ENCODE results near the gene SECTM1.
A peak's percentile ranks its signal among the peaks of the same experiment; 100 is the strongest.

Gene SECTM1

GRCh38 chr17:82346342-82347300 is 13.1 kb upstream of the SECTM1 start:
- no peak for DNase-seq

GRCh38 chr17:82345151-82345976 is 11.8 kb upstream of the SECTM1 start:
- no peak for DNase-seq

- no peak for DNase-seq
These were observed 10.8 kb upstream of the SECTM1 start for GRCh38 chr17:82344175-82344907.

- no peak for DNase-seq
These were observed 10.0 kb upstream of the SECTM1 start for GRCh38 chr17:82343560-82343959.

- DNase-seq = no peak
These were observed 9.0 kb upstream of the SECTM1 start for GRCh38 chr17:82342361-82343079.

- no peak for DNase-seq
These were observed 6.3 kb upstream of the SECTM1 start for GRCh38 chr17:82339634-82340580.

GRCh38 chr17:82338858-82339633 is 5.5 kb upstream of the SECTM1 start:
- no peak for DNase-seq

- no peak for DNase-seq
These were observed 1.2 kb upstream of the SECTM1 start for GRCh38 chr17:82334622-82335394.

GRCh38 chr17:82334204-82334621 is 647 bp upstream of the SECTM1 start:
- no peak for DNase-seq

GRCh38 chr17:82332669-82333278 is 792 bp downstream of the SECTM1 start:
- DNase-seq = no peak

- DNase-seq = no peak
These were observed 2.1 kb downstream of the SECTM1 start for GRCh38 chr17:82331345-82331939.

- DNase-seq = peak; percentile 70 to 87
These were observed 3.0 kb downstream of the SECTM1 start for GRCh38 chr17:82330322-82331239.

GRCh38 chr17:82329683-82330321 is 3.8 kb downstream of the SECTM1 start:
- no peak for DNase-seq

- no peak for DNase-seq
These were observed 4.5 kb downstream of the SECTM1 start for GRCh38 chr17:82328994-82329507.

- no peak for DNase-seq
These were observed 5.2 kb downstream of the SECTM1 start for GRCh38 chr17:82328141-82328993.

GRCh38 chr17:82327757-82328140 is 5.8 kb downstream of the SECTM1 start:
- no peak for DNase-seq

Data from NCI-H524 (cell line).